ENCODE data around the gene SRC.

SRC gene

DNA sequence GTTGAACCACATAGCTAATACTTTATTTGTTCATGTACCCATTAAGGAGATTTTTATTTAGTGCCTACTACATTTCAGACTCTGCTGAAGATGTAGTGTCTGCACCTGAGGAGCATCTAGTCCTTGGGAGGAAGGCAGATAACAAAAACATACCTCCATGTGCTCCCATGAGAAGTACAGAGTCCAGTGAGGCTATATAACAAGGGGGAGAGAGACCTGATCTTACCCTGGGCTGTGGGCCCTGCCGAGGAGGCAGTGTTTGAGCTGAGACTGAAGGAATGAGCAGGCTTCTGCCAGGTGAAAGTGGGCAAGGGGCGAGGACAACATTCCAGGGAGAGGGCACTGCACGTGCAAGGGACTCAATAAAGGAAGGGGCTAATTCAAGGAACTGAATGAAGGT, 44.4 kb upstream of the SRC start:
- no peak overlapping the region for H3K4me3 ChIP-seq (ENCODE audit: control insufficient read depth, low read depth, low read length)
- TF ChIP-seq, protein P1, sequence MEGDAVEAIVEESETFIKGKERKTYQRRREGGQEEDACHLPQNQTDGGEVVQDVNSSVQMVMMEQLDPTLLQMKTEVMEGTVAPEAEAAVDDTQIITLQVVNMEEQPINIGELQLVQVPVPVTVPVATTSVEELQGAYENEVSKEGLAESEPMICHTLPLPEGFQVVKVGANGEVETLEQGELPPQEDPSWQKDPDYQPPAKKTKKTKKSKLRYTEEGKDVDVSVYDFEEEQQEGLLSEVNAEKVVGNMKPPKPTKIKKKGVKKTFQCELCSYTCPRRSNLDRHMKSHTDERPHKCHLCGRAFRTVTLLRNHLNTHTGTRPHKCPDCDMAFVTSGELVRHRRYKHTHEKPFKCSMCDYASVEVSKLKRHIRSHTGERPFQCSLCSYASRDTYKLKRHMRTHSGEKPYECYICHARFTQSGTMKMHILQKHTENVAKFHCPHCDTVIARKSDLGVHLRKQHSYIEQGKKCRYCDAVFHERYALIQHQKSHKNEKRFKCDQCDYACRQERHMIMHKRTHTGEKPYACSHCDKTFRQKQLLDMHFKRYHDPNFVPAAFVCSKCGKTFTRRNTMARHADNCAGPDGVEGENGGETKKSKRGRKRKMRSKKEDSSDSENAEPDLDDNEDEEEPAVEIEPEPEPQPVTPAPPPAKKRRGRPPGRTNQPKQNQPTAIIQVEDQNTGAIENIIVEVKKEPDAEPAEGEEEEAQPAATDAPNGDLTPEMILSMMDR (IDR thresholded peaks at IDR 0.05; ENCODE audit: control insufficient read depth, insufficient read depth, low read depth, low read length, missing control alignments) = no peak
- DNase-seq (ENCODE audit: low read depth) = no peak

DNA sequence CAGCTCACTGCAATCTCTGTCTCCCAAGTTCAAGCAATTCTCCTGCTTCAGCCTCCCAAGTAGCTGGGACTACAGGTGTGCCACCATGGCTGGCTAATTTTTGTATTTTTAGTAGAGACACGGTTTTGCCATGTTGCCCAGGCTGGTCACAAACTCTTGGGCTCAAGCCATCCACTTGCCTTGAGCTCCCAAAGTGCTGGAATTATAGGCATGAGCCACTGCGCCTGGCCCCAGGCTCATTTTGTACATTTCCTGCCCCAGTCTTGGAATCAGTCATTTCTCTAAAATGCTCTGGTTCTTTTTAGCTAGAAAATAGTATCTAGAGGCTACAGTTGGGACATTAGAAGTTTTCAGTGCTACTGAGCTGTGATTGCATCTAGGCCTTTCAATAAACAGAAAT, 43.0 kb upstream of the SRC start:
- DNase-seq (ENCODE audit: low read depth) = no peak

DNA sequence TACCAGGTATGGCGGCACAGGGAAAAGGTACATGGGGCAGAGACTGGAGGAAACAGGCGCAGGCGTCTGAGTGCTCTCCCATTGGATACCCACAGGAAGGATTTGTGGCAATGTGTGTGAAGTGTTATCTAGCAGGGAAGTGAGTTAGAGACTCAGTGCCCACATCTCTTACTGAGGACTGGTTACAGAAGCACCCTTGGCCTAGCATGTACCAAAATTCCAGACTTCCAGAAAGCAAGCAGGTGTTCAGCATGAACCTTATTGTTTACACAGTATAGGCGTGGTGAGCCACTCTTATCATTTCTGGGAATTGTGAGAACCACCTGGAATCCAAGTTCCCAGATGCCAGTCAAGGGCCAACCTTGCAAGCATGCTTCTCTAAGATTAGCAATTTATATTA, 42.3 kb upstream of the SRC start:
- DNase-seq (ENCODE audit: low read depth) = no peak
- TF ChIP-seq, protein P1 (IDR thresholded peaks at IDR 0.05; ENCODE audit: control insufficient read depth, insufficient read depth, low read depth, low read length, missing control alignments) = no peak
- no peak overlapping the region for H3K4me3 ChIP-seq (ENCODE audit: control insufficient read depth, low read depth, low read length)

More for the DNA sequence above, 43.0 kb upstream of the SRC start:
- H3K4me3 ChIP-seq (ENCODE audit: control insufficient read depth, low read depth, low read length) = no peak overlapping the region
- TF ChIP-seq, protein P1 (IDR thresholded peaks at IDR 0.05; ENCODE audit: control insufficient read depth, insufficient read depth, low read depth, low read length, missing control alignments) = no peak

DNA sequence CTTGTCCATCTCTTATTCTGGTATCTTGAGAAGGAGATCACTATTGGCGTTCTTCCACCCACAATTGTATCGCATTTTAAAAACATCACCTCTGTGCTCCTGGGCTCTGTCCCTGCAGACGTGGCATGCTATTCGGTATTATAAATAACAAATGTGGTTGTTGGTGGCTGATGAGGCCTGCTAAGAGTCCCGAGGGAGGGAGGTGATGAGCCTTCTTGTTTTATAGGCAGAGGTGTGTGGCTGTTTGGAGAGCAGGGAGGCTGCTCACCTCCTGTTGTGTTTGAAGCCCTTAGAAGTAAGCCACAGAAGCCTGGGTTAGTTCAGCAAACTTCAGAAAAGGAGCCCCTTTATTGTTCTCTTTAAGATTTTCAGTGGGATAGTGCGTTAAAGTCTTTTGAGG, 40.9 kb upstream of the SRC start:
- TF ChIP-seq, protein P1 (IDR thresholded peaks at IDR 0.05; ENCODE audit: control insufficient read depth, insufficient read depth, low read depth, low read length, missing control alignments) = no peak
- H3K4me3 ChIP-seq (ENCODE audit: control insufficient read depth, low read depth, low read length) = no peak overlapping the region
- DNase-seq (ENCODE audit: low read depth) = no peak

DNA sequence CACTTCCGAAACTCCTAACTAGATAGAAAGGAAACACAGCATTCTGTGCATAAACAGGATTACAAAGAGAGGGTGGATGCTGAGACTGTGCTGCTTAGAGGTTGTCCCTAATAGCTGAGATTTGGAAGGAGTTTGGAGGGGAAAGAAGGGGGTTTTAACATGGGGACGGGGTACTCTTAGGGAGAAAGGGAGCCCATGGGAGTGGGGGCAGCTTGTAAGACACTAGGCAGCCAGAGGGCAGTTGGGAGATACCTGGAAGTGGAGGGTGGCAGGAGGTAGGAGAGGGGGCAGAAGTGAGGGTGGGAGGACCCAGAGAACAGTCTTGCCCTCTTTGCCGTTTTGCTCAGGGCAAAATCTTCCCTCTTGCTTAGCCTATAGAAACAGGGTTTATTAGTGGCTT, 40.1 kb upstream of the SRC start:
- TF ChIP-seq, protein P1 (IDR thresholded peaks at IDR 0.05; ENCODE audit: control insufficient read depth, insufficient read depth, low read depth, low read length, missing control alignments) = no peak
- DNase-seq (ENCODE audit: low read depth) = no peak
- H3K4me3 ChIP-seq (ENCODE audit: control insufficient read depth, low read depth, low read length) = no peak overlapping the region

DNA sequence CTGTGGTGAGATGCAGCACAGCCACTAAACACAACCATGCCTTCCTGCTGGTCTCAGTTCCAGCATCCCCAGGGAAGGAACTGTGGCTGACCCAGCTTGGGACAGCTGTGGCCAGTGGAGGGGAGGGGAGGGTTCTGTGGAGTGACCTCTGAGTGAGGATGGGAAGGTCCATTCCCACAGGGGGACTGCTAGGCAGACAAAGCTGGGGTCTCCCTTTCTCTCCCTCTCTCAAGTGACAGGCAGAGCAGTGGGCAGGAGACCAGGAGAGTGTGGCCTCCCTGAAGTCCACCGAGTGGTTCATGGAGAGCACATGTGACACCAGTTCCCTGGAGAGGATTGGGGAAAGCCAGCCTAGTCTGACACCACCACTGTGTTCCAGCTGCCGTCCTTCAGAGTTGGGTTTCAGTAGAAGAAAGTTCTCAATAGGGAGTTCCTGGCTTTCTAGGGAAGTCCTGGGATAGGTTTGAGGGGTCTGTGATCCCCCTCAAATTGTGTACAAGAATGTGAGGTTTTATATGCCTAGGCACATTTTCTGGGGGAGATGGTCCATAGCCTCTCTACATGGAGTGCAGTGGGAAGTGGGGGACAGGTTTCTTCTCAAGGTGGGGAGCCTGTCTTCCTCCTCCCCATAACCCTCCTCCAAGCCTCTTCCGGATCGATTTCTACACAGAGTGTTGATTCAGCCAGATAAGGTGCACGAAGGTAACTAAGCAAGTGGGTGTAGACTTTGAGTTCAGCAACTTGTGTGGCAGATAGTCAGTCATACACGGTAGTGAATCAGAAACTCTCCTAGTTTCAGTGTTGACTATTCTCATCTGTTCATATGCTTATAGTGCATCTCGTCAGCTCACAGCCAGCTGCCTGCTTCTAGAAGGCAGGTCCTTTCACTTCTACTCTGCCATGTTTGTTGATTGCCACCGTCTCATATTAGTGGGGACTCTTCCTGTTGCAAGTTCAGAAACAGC, 37.6 kb upstream of the SRC start:
- TF ChIP-seq, protein P1 (IDR thresholded peaks at IDR 0.05; ENCODE audit: control insufficient read depth, insufficient read depth, low read depth, low read length, missing control alignments) = no peak
- DNase-seq (ENCODE audit: low read depth) = no peak
- no peak overlapping the region for H3K4me3 ChIP-seq (ENCODE audit: control insufficient read depth, low read depth, low read length)

Data from AG09309 (cell line).